Measurements from ENCODE around the gene ANO7. TPM values are rescaled to one million over a fixed set of nuclear protein-coding genes. Genes with fewer than 3 reads are reported as not detected.

ANO7 gene
- total RNA-seq, 1 experiment from 2014 or later: 0.32 TPM

GRCh38 chr2:241215421-241215820, 26.9 kb downstream of the ANO7 start:
- no peak for DNase-seq (ENCODE audit: low read depth, low spot score)
- in situ Hi-C loops (cut with HindIII; ENCODE audit: low pct_unique_long_range_greater_than_20kb, low sequenced_read_pairs): no loop called here

DNA sequence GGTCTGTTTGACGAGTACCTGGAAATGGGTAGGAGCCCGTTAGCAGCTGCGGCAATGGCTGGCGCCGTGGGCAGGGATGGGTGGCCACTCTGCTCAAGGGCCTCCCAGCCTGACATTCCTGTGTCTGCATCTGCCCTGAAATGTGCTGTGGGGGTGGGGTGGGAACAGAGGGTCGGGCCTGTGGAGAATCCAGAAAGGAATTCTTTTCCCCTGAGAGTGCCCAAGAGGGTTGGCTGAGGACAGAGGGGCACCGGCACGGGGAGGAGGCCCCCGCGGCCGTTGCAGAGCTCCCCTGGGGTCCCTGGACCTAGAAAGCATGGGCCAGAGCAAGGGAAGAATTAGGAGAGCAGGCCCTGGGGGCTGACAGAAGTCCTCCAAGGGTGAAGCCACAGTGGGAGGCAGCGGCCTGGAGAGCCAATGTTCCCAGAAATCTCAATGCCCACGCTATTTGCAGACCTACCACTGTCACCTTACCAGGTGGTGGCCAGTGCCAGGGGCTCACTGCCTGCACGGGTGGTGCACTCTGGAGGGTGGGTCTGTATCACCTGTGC, 27.8 kb downstream of the ANO7 start:
- in situ Hi-C loops (cut with HindIII; ENCODE audit: low pct_unique_long_range_greater_than_20kb, low sequenced_read_pairs): no loop called here
- no peak for DNase-seq (ENCODE audit: low read depth, low spot score)

DNA sequence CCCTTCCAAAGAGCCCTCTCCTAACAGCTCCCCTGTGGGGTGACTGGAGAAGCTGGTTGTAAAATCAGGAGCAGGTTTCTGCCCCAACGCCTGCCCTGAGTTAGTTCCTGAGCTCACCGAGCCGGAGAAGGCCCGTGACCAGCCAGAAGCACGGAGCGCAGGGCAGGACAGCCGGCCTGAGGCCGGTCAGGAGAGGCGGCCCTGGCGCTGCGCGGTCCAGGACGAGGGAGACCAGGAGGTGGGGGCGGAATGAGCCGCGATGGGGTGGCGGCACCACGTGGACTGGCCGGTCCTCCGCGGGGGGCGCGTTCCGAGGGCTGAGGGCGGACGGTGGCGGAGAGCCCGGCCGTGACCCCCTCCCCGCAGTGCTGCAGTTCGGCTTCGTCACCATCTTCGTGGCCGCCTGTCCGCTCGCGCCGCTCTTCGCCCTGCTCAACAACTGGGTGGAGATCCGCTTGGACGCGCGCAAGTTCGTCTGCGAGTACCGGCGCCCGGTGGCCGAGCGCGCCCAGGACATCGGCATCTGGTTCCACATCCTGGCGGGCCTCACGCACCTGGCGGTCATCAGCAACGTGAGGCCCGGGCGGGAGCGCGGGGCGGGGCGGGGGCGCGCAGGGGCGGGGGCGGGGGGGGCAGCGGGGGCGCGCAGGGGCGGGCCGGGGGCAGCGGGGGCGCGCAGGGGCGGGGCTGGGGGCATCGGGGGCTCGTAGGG, 29.0 kb downstream of the ANO7 start:
- DNase-seq (ENCODE audit: low read depth, low spot score): peak; percentile 26
- in situ Hi-C loops (cut with HindIII; ENCODE audit: low pct_unique_long_range_greater_than_20kb, low sequenced_read_pairs): no loop called here

DNA sequence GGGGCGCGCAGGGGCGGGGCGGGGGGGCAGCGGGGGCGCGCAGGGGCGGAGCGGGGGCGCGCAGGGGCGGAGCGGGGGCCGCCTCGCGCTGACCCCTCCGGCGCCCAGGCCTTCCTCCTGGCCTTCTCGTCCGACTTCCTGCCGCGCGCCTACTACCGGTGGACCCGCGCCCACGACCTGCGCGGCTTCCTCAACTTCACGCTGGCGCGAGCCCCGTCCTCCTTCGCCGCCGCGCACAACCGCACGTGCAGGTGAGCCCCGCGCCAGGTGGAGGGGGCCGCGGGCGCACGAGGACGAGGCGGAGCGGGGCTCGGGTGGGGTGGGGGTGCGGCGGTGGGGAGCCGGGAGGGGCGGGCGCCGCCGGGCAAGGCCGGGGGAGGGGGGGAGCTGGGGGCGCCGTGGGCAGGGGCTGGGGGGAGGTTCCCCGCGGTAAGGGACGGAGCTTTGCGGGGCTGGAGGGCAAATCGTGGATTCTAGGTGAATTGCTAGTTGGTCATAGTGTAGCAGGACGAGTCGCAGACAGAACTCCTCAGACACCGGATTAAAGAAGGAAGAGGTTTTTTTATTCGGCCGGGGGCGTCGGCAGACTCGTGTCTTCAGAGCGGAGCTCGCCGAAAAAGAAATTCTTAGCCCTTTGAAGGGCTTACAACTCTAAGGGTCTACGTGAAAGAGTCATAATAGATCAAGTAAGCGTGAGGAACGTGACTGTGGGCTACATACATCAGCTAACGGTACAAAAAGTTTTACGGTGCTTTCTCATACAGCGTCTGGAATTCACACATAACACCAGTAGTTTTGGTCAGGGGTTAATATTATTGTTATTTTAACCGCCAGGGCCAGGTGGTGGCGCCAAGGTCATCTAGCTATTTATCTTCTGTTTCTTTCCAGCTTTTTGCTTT, 29.9 kb downstream of the ANO7 start:
- DNase-seq (ENCODE audit: low read depth, low spot score): peak; percentile 28
- in situ Hi-C loops (cut with HindIII; ENCODE audit: low pct_unique_long_range_greater_than_20kb, low sequenced_read_pairs): no loop called here

GRCh38 chr2:241219030-241219382, 30.5 kb downstream of the ANO7 start:
- in situ Hi-C loops (cut with HindIII; ENCODE audit: low pct_unique_long_range_greater_than_20kb, low sequenced_read_pairs): no loop called here

GRCh38 chr2:241219856-241220356, 31.4 kb downstream of the ANO7 start:
- in situ Hi-C loops (cut with HindIII; ENCODE audit: low pct_unique_long_range_greater_than_20kb, low sequenced_read_pairs): no loop called here
- DNase-seq (ENCODE audit: low read depth, low spot score): no peak

More at GRCh38 chr2:241219030-241219382, 30.5 kb downstream of the ANO7 start:
- no peak for DNase-seq (ENCODE audit: low read depth, low spot score)

GRCh38 chr2:241223211-241224017, 34.9 kb downstream of the ANO7 start:
- DNase-seq (ENCODE audit: low read depth, low spot score): no peak
- in situ Hi-C loops (cut with HindIII; ENCODE audit: low pct_unique_long_range_greater_than_20kb, low sequenced_read_pairs): no loop called here

GRCh38 chr2:241224018-241224850, 35.8 kb downstream of the ANO7 start:
- in situ Hi-C loops (cut with HindIII; ENCODE audit: low pct_unique_long_range_greater_than_20kb, low sequenced_read_pairs): no loop called here
- peak; percentile 13 for DNase-seq (ENCODE audit: low read depth, low spot score)

- in situ Hi-C loops (cut with HindIII; ENCODE audit: low pct_unique_long_range_greater_than_20kb, low sequenced_read_pairs): no loop called here
- no peak for DNase-seq (ENCODE audit: low read depth, low spot score)
Observed at GRCh38 chr2:241224851-241225438, 36.5 kb downstream of the ANO7 start.

- in situ Hi-C loops (cut with HindIII; ENCODE audit: low pct_unique_long_range_greater_than_20kb, low sequenced_read_pairs): no loop called here
- DNase-seq (ENCODE audit: low read depth, low spot score): no peak
Observed at GRCh38 chr2:241225545-241225944, 37.1 kb downstream of the ANO7 start.

GRCh38 chr2:241225983-241226382, 37.5 kb downstream of the ANO7 start:
- DNase-seq (ENCODE audit: low read depth, low spot score): no peak
- in situ Hi-C loops (cut with HindIII; ENCODE audit: low pct_unique_long_range_greater_than_20kb, low sequenced_read_pairs): no loop called here

- DNase-seq (ENCODE audit: low read depth, low spot score): no peak
- in situ Hi-C loops (cut with HindIII; ENCODE audit: low pct_unique_long_range_greater_than_20kb, low sequenced_read_pairs): no loop called here
Observed at GRCh38 chr2:241226723-241227572, 38.5 kb downstream of the ANO7 start.

- in situ Hi-C loops (cut with HindIII; ENCODE audit: low pct_unique_long_range_greater_than_20kb, low sequenced_read_pairs): no loop called here
- no peak for DNase-seq (ENCODE audit: low read depth, low spot score)
Observed at GRCh38 chr2:241227594-241227993, 39.1 kb downstream of the ANO7 start.

- no peak for DNase-seq (ENCODE audit: low read depth, low spot score)
- in situ Hi-C loops (cut with HindIII; ENCODE audit: low pct_unique_long_range_greater_than_20kb, low sequenced_read_pairs): no loop called here
Observed at GRCh38 chr2:241228081-241228859, 39.8 kb downstream of the ANO7 start.

DNA sequence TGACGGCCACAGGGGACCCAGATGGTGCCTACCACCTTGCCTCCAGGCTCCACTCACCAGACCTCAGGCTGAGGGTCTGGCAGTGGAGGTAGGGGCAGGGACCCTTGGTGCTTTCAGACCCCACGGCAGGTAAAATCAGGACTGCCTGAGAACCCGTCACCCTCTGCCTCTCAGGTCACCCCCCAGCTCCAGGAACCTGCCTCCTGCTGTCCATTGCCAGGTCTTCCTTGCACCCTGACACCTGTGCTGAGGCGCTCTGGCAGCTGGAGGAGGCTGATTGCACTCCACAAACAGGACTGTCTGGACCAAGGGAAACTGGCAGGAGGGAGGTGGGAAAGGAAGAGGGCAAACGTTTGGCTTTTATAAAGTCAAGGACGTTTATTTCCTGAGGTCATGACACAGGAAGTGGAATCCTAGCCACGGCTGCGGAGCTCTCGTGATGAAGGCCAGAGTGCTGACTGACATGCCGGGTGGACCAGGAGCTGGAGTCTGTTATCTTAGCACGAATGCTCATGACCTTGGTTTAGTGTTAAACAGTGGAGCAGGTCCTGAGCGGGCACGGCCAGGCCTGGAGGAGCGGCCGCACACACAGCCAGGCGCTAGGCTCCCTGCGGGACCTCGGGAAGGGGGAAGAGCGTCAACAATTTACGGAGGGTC, 40.5 kb downstream of the ANO7 start:
- DNase-seq (ENCODE audit: low read depth, low spot score): no peak
- in situ Hi-C loops (cut with HindIII; ENCODE audit: low pct_unique_long_range_greater_than_20kb, low sequenced_read_pairs): no loop called here

Measured in SK-MEL-5 (cell line).